Thoracic aorta (tissue), 2 donors: ENCODE data around the gene GPA33. TPM values are rescaled to one million over a fixed set of nuclear protein-coding genes. Genes with fewer than 3 reads are reported as not detected.

ENCODE experiments used
- ATAC-seq: fragments of 150-250 bp; one replicate; pipeline ENCODE4 v1.8.0; 2017; ENCODE audit warnings: low read depth; ENCODE audit not compliant: insufficient number of reproducible peaks, low FRiP score
- DNase-seq: peaks from one replicate; pipeline ENCODE4 v3.0.0-alpha.2; 2020; ENCODE audit warnings: low spot score
- H3K27ac ChIP-seq, 2 donors: fragments of 200-600 bp; sonication (generic); 1 replicate in 1 of 2; 2 replicates in 1 of 2; pipeline ENCODE4 v1.5.1; 2016; ENCODE audit warnings: mild to moderate bottlenecking in 2 of 2, moderate library complexity in 2 of 2
- H3K27me3 ChIP-seq: fragments of 200-600 bp; sonication (generic); replicated peaks from 2 replicates; pipeline ENCODE4 v1.6.0; 2016; ENCODE audit warnings: mild to moderate bottlenecking; ENCODE audit not compliant: insufficient read depth
- H3K36me3 ChIP-seq: fragments of 200-600 bp; sonication (generic); one replicate; pipeline ENCODE4 v1.5.1; 2016
- H3K4me1 ChIP-seq, 2 donors: fragments of 200-600 bp; sonication (generic); 1 replicate in 1 of 2; 2 replicates in 1 of 2; pipeline versions ENCODE4 v1.5.1 to v1.6.0; 2016; ENCODE audit warnings: low read depth in 2 of 2, mild to moderate bottlenecking in 1 of 2; ENCODE audit not compliant: control insufficient read depth in 1 of 2
- H3K4me3 ChIP-seq: fragments of 200-600 bp; sonication (generic); 2 replicates; pipeline ENCODE4 v1.5.1; 2016; ENCODE audit warnings: mild to moderate bottlenecking
- H3K9me3 ChIP-seq: fragments of 200-600 bp; sonication (generic); 2 replicates; pipeline ENCODE4 v1.5.1; 2016
- CTCF ChIP-seq: fragments of 200-600 bp; sonication (generic); IDR thresholded peaks from one replicate; pipeline ENCODE4 v1.5.1; 2019; ENCODE audit warnings: antibody characterized with exemption
- total RNA-seq, 2 donors: library from RNA; depleted of rRNA; stranded (reverse); fragments of >200 nt; gene quantifications; one replicate each; pipeline versions ENCODE4 v1.1.0 to v1.2.3, GENCODE V29; 2016

The GPA33 gene
- total RNA-seq, 2 donors from 2014 or later = not detected

DNA sequence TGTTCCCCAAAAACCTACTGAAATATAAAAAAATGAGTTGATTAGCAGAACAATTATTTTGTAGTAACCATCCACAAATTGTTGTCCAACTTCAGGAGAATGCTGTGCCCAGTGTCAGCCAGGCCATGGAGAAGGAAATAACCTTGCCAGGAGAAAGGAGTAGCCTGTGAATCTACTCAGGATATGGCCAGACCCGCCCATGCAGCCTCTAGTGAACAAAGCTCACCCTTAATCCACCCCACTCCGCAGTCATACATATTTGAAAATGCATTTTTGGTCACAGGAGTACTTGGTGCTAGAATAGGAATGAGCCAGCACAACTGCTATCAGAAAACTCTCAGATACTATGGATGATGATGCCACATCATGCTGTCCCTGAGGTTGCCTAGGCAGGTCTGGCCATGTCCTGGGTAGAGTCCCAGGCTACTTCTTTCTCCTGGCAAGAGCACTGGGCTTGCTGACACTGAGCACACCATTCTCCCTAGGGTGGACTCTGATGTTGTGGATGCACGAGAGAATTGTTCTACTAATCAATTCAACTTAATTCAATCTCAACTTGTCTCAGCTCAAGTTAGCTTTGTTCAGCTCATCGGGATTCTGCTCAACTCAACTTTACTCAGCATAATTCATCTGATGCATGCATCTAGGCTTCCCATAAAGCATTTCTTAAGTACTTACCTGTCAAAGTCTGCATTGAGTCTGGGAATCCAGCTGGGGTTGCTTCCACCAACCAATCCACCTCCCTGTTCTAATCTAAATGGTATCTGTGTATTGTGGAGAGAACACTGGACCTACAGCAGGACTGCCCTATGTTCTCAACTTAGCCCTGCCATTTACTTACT is 21.9 kb upstream of the GPA33 start:
- Histone ChIP-seq H3K4me3 (no peak overlapping the region), H3K27me3 (no peaks in the 10 kb centered on the region), H3K4me1 (no peaks in the 10 kb centered on the region), H3K9me3 (no peaks in the 10 kb centered on the region), H3K27ac (no peak overlapping the region), H3K36me3 (peaks cover 18% of the 10 kb centered on the region)
- TF ChIP-seq CTCF = no peak
- no peak for ATAC-seq
- no peak for DNase-seq

GRCh38 chr1:167110586-167110985 is 20.4 kb upstream of the GPA33 start:
- TF ChIP-seq CTCF = no peak
- no peaks in the 10 kb centered on the region for H3K9me3 ChIP-seq
- H3K36me3 ChIP-seq = peaks cover 18% of the 10 kb centered on the region
- ATAC-seq = no peak
- no peak overlapping the region for H3K27ac ChIP-seq
- H3K27me3 ChIP-seq = no peaks in the 10 kb centered on the region
- H3K4me3 ChIP-seq = no peak overlapping the region
- no peaks in the 10 kb centered on the region for H3K4me1 ChIP-seq
- no peak for DNase-seq

DNA sequence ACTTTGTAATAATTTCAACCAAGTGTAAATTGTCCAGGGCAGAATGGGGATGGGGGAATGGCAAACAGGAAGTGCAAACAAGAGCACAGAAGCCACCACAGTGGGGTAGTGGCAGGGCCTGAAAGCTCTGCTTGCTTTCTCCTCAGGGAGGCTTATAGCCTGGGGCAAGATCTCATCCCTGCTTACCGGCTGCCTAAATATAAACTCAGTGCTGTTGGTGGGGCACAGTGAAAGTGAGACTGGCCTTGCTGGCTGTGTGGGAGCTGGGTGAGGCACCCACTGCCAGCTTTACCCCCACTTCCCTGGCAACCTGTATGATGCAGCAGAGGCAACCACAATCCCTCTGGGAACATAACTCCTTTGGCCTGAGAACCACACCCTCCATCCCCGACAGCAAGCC is 18.9 kb upstream of the GPA33 start:
- H3K36me3 ChIP-seq = peaks cover 15% of the 10 kb centered on the region
- no peaks in the 10 kb centered on the region for H3K9me3 ChIP-seq
- TF ChIP-seq CTCF = no peak
- no peak overlapping the region for H3K27ac ChIP-seq
- no peaks in the 10 kb centered on the region for H3K27me3 ChIP-seq
- ATAC-seq = no peak
- H3K4me3 ChIP-seq = no peak overlapping the region
- no peak for DNase-seq
- H3K4me1 ChIP-seq = no peaks in the 10 kb centered on the region

DNA sequence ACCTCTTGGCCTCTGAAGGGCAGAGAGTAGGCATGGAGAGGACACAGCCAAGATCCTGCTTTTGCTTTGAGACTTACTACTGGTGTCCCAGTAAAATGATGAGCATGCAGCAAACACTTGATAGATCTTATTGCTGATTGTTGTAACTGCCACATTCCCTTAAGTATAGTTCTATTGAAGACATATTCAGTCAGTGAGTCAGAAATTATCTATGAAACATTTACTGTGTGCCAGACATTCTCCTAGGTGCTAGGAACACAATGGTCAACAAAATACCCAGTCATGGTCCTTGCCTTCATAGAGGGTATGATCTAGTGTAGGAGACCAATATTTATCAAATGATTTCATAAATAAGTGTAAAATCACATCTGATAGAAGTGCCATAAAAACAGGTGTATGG is 17.3 kb upstream of the GPA33 start:
- no peak for ATAC-seq
- no peaks in the 10 kb centered on the region for H3K9me3 ChIP-seq
- no peak for DNase-seq
- no peak overlapping the region for H3K27ac ChIP-seq
- H3K36me3 ChIP-seq = peaks cover 9% of the 10 kb centered on the region
- no peak overlapping the region for H3K4me3 ChIP-seq
- no peak for TF ChIP-seq CTCF
- H3K27me3 ChIP-seq = no peaks in the 10 kb centered on the region
- H3K4me1 ChIP-seq = no peaks in the 10 kb centered on the region

DNA sequence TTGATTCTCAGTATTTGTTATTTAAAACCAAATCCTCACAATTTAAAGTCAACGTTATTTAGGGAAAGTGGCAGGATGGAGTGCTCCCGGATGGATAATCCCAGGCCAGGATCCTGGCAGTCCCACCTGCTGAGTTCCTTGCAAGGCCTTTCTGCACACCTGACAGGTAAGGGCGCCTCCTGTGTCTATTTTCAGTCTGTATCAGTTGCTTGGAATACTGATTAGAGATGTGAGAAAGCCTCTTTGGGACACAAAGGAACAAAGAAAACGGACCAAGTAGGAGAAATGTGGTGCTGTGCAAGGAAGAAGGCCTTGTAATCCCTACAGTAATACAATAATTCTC is 15.9 kb upstream of the GPA33 start:
- Histone ChIP-seq H3K27me3 (no peaks in the 10 kb centered on the region), H3K27ac (no peak overlapping the region), H3K4me3 (no peak overlapping the region), H3K36me3 (peaks cover 9% of the 10 kb centered on the region), H3K4me1 (no peaks in the 10 kb centered on the region), H3K9me3 (no peaks in the 10 kb centered on the region)
- DNase-seq = no peak
- no peak for ATAC-seq
- no peak for TF ChIP-seq CTCF
